ENCODE measurements around the gene SELENOP. TPM values are rescaled to one million over a fixed set of nuclear protein-coding genes. Genes with fewer than 3 reads are reported as not detected.
"Not testable (repeated sequence)": the region's sequence is repeated elsewhere in the genome, so short reads cannot be mapped to it uniquely, and the experiment has no call there.

The SELENOP gene
- total RNA-seq, 2 experiments from 2014 or later = not detected

- no peaks in the 10 kb centered on the region for H3K27me3 Mint-ChIP-seq
- intact Hi-C loops (cut with DNase I, micrococcal nuclease) = no loop called here
- POLR2A ChIA-PET = no interaction called here
- H3K4me3 Mint-ChIP-seq = no peak overlapping the region
- no peaks in the 10 kb centered on the region for H3K9me3 Mint-ChIP-seq (ENCODE audit: low read depth)
- DNase-seq (no peak), ATAC-seq (no peak)
- H3K27ac Mint-ChIP-seq = no peak overlapping the region
- CTCF ChIA-PET = interaction anchor here (1.0 kb wide), 1 partner anchor 65 kb away, joined by 3 read pairs; no protein-coding TSS in a partner anchor
- no peaks in the 10 kb centered on the region for H3K36me3 Mint-ChIP-seq (ENCODE audit: low read depth)
- H3K4me1 Mint-ChIP-seq = no peaks in the 10 kb centered on the region
Measured at GRCh38 chr5:42824347-42824976, 12.8 kb upstream of the SELENOP start.

GRCh38 chr5:42822548-42822947 lies 10.9 kb upstream of the SELENOP start:
- CTCF ChIA-PET = interaction anchor here (0.9 kb wide), 1 partner anchor 12 kb away, joined by 4 read pairs; no protein-coding TSS in a partner anchor
- H3K27me3 Mint-ChIP-seq = no peaks in the 10 kb centered on the region

GRCh38 chr5:42819745-42820144 lies 8.1 kb upstream of the SELENOP start:
- Mint-ChIP-seq H3K36me3 (ENCODE audit: low read depth) (no peaks in the 10 kb centered on the region), H3K4me3 (no peak overlapping the region), H3K27ac (no peak overlapping the region), H3K4me1 (no peaks in the 10 kb centered on the region), H3K9me3 (ENCODE audit: low read depth) (no peaks in the 10 kb centered on the region), H3K27me3 (no peaks in the 10 kb centered on the region)
- CTCF ChIA-PET = no interaction called here
- POLR2A ChIA-PET = no interaction called here
- intact Hi-C loops (cut with DNase I, micrococcal nuclease) = no loop called here
- no peak for ATAC-seq
- no peak for DNase-seq

More at GRCh38 chr5:42822548-42822947, 10.9 kb upstream of the SELENOP start:
- ATAC-seq = no peak
- H3K4me1 Mint-ChIP-seq = no peaks in the 10 kb centered on the region
- no peak overlapping the region for H3K4me3 Mint-ChIP-seq
- H3K9me3 Mint-ChIP-seq (ENCODE audit: low read depth) = no peaks in the 10 kb centered on the region
- no peak for DNase-seq
- POLR2A ChIA-PET = no interaction called here
- H3K27ac Mint-ChIP-seq = no peak overlapping the region
- H3K36me3 Mint-ChIP-seq (ENCODE audit: low read depth) = no peaks in the 10 kb centered on the region
- intact Hi-C loops (cut with DNase I, micrococcal nuclease) = no loop called here

- CTCF ChIA-PET = interaction anchor here (0.6 kb wide), 1 partner anchor 8 kb away, joined by 3 read pairs; no protein-coding TSS in a partner anchor
- H3K9me3 Mint-ChIP-seq (ENCODE audit: low read depth); H3K27me3 Mint-ChIP-seq; ATAC-seq; H3K27ac Mint-ChIP-seq; H3K4me3 Mint-ChIP-seq; intact Hi-C loops (cut with DNase I, micrococcal nuclease); H3K36me3 Mint-ChIP-seq (ENCODE audit: low read depth); DNase-seq; H3K4me1 Mint-ChIP-seq; POLR2A ChIA-PET: not testable (repeated sequence)
Measured at GRCh38 chr5:42816546-42816945, 4.9 kb upstream of the SELENOP start.

GRCh38 chr5:42813533-42813932 lies 1.8 kb upstream of the SELENOP start:
- Mint-ChIP-seq H3K27ac (no peak overlapping the region), H3K36me3 (ENCODE audit: low read depth) (no peaks in the 10 kb centered on the region), H3K4me1 (peaks cover 5% of the 10 kb centered on the region), H3K27me3 (no peaks in the 10 kb centered on the region), H3K4me3 (no peak overlapping the region), H3K9me3 (ENCODE audit: low read depth) (no peaks in the 10 kb centered on the region)
- intact Hi-C loops (cut with DNase I, micrococcal nuclease) = no loop called here
- ChIA-PET CTCF (interaction anchor here (0.5 kb wide), 1 partner anchor 1860 kb away, joined by 3 read pairs; no protein-coding TSS in a partner anchor), POLR2A (no interaction called here)
- no peak for DNase-seq
- ATAC-seq = no peak

GRCh38 chr5:42812620-42813019 lies 928 bp upstream of the SELENOP start:
- H3K4me1 Mint-ChIP-seq = peaks cover 5% of the 10 kb centered on the region
- ChIA-PET POLR2A (no interaction called here), CTCF (no interaction called here)
- no peak overlapping the region for H3K27ac Mint-ChIP-seq
- H3K36me3 Mint-ChIP-seq (ENCODE audit: low read depth) = no peaks in the 10 kb centered on the region
- ATAC-seq (no peak), DNase-seq (no peak)
- H3K9me3 Mint-ChIP-seq (ENCODE audit: low read depth) = no peaks in the 10 kb centered on the region
- intact Hi-C loops (cut with DNase I, micrococcal nuclease) = no loop called here
- H3K4me3 Mint-ChIP-seq = no peak overlapping the region
- H3K27me3 Mint-ChIP-seq = no peaks in the 10 kb centered on the region

GRCh38 chr5:42810834-42811590 lies 680 bp downstream of the SELENOP start:
- H3K4me3 Mint-ChIP-seq = no peak overlapping the region
- DNase-seq = no peak
- peaks cover 5% of the 10 kb centered on the region for H3K4me1 Mint-ChIP-seq
- H3K36me3 Mint-ChIP-seq (ENCODE audit: low read depth) = no peaks in the 10 kb centered on the region
- ChIA-PET CTCF (interaction anchor here (0.8 to 1.4 kb wide), 2 partner anchors 12 to 92 kb away, joined by 4 read pairs; no protein-coding TSS in a partner anchor), POLR2A (interaction anchor here (0.6 kb wide), 1 partner anchor 70 kb away, joined by 3 read pairs; no protein-coding TSS in a partner anchor)
- no peak overlapping the region for H3K27ac Mint-ChIP-seq
- no peak for ATAC-seq
- intact Hi-C loops (cut with DNase I, micrococcal nuclease) = no loop called here
- H3K9me3 Mint-ChIP-seq (ENCODE audit: low read depth) = no peaks in the 10 kb centered on the region
- no peaks in the 10 kb centered on the region for H3K27me3 Mint-ChIP-seq

- Mint-ChIP-seq H3K4me1 (peaks cover 5% of the 10 kb centered on the region), H3K4me3 (no peak overlapping the region), H3K27ac (no peak overlapping the region), H3K27me3 (no peaks in the 10 kb centered on the region), H3K9me3 (ENCODE audit: low read depth) (no peaks in the 10 kb centered on the region), H3K36me3 (ENCODE audit: low read depth) (no peaks in the 10 kb centered on the region)
- DNase-seq (no peak), ATAC-seq (no peak)
- intact Hi-C loops (cut with DNase I, micrococcal nuclease) = no loop called here
- ChIA-PET CTCF (interaction anchor here (0.7 to 1.3 kb wide), 3 partner anchors 7 to 100 kb away, joined by 3 read pairs; no protein-coding TSS in a partner anchor), POLR2A (no interaction called here)
Measured at GRCh38 chr5:42808888-42809611, 2.6 kb downstream of the SELENOP start.

GRCh38 chr5:42807722-42808447 lies 3.8 kb downstream of the SELENOP start:
- Mint-ChIP-seq H3K36me3 (ENCODE audit: low read depth) (no peaks in the 10 kb centered on the region), H3K27ac (no peak overlapping the region), H3K9me3 (ENCODE audit: low read depth) (no peaks in the 10 kb centered on the region), H3K4me3 (no peak overlapping the region), H3K27me3 (no peaks in the 10 kb centered on the region), H3K4me1 (peaks cover 5% of the 10 kb centered on the region)
- CTCF ChIA-PET = no interaction called here
- ATAC-seq (no peak), DNase-seq (no peak)
- POLR2A ChIA-PET = no interaction called here
- intact Hi-C loops (cut with DNase I, micrococcal nuclease) = no loop called here

- intact Hi-C loops (cut with DNase I, micrococcal nuclease) = no loop called here
- no peak for ATAC-seq
- Mint-ChIP-seq H3K36me3 (ENCODE audit: low read depth) (no peaks in the 10 kb centered on the region), H3K4me1 (peaks cover 3% of the 10 kb centered on the region), H3K9me3 (ENCODE audit: low read depth) (no peaks in the 10 kb centered on the region), H3K27ac (no peak overlapping the region), H3K27me3 (no peaks in the 10 kb centered on the region), H3K4me3 (no peak overlapping the region)
- CTCF ChIA-PET = no interaction called here
- DNase-seq = no peak
- POLR2A ChIA-PET = no interaction called here
Measured at GRCh38 chr5:42806701-42807262, 4.9 kb downstream of the SELENOP start.
